ENCODE data around the gene ZBTB5. TPM values are rescaled to one million over a fixed set of nuclear protein-coding genes. Genes with fewer than 3 reads are reported as not detected.

The ZBTB5 gene
- total RNA-seq, 1 experiment from 2014 or later: 30.6 TPM

- Histone ChIP-seq H3K9me3 (ENCODE audit: control insufficient read depth, insufficient read depth, low read depth, low read length) (no peaks in the 10 kb centered on the region), H3K36me3 (ENCODE audit: control insufficient read depth, insufficient read depth, low read length) (no peaks in the 10 kb centered on the region; the same call in 1 of the 2 replicates), H3K27me3 (ENCODE audit: control insufficient read depth, insufficient read depth, low read length) (no peaks in the 10 kb centered on the region), H3K4me1 (ENCODE audit: control insufficient read depth, insufficient read depth, low read length) (peaks cover 35% of the 10 kb centered on the region), H3K4me3 (ENCODE audit: low read depth in 2 of 2, low read length in 2 of 2) (no peak overlapping the region), H3K27ac (ENCODE audit: low read length) (no peak overlapping the region)
- ChIA-PET POLR2A (no interaction called here), CTCF (no interaction called here)
- no peak for ATAC-seq
- in situ Hi-C loops (cut with HindIII; ENCODE audit: low pct_unique_long_range_greater_than_20kb, low sequenced_read_pairs): no loop called here
- no TSS peak for BruUV-seq (replicated peaks)
- TF ChIP-seq REST (IDR thresholded peaks at IDR 0.05; ENCODE audit: insufficient read depth in 1 of 2, low read depth in 2 of 2, low read length in 1 of 2): no peak
- TF ChIP-seq SIN3A (IDR thresholded peaks at IDR 0.05; ENCODE audit: borderline replicate concordance, insufficient read depth, low read depth, low read length): no peak
- TF ChIP-seq POLR2AphosphoS5 (IDR thresholded peaks at IDR 0.05; ENCODE audit: low read depth, low read length): no peak
- no peak for TF ChIP-seq TCF7L2 (IDR thresholded peaks at IDR 0.05; ENCODE audit: low read depth, low read length)
- TF ChIP-seq CTCF (IDR thresholded peaks at IDR 0.05): no peak
- intact Hi-C loops (cut with micrococcal nuclease; ENCODE audit: unreplicated experiment): no loop called here
- no peak for DNase-seq (ENCODE audit: low read depth, low spot score)
These were observed 46.0 kb downstream of the ZBTB5 start for GRCh38 chr9:37419204-37419603.

- no peak for DNase-seq (ENCODE audit: low read depth, low spot score)
- TF ChIP-seq REST (IDR thresholded peaks at IDR 0.05; ENCODE audit: insufficient read depth in 1 of 2, low read depth in 2 of 2, low read length in 1 of 2): no peak
- TF ChIP-seq SIN3A (IDR thresholded peaks at IDR 0.05; ENCODE audit: borderline replicate concordance, insufficient read depth, low read depth, low read length): no peak
- no peak for TF ChIP-seq TCF7L2 (IDR thresholded peaks at IDR 0.05; ENCODE audit: low read depth, low read length)
- TF ChIP-seq CTCF (IDR thresholded peaks at IDR 0.05): no peak
- TF ChIP-seq POLR2AphosphoS5 (IDR thresholded peaks at IDR 0.05; ENCODE audit: low read depth, low read length): no peak
- in situ Hi-C loops (cut with HindIII; ENCODE audit: low pct_unique_long_range_greater_than_20kb, low sequenced_read_pairs) (no loop called here), intact Hi-C loops (cut with micrococcal nuclease; ENCODE audit: unreplicated experiment) (no loop called here)
- H3K27me3 ChIP-seq (ENCODE audit: control insufficient read depth, insufficient read depth, low read length): no peaks in the 10 kb centered on the region
- no peaks in the 10 kb centered on the region for H3K9me3 ChIP-seq (ENCODE audit: control insufficient read depth, insufficient read depth, low read depth, low read length)
- BruUV-seq (replicated peaks): no TSS peak
- peaks cover 36% of the 10 kb centered on the region for H3K4me1 ChIP-seq (ENCODE audit: control insufficient read depth, insufficient read depth, low read length)
- ATAC-seq: no peak
- no peak overlapping the region for H3K4me3 ChIP-seq (ENCODE audit: low read depth in 2 of 2, low read length in 2 of 2)
- H3K36me3 ChIP-seq (ENCODE audit: control insufficient read depth, insufficient read depth, low read length): no peaks in the 10 kb centered on the region; the same call in 1 of the 2 replicates
- peak overlapping the region; percentile 8; the same call in 1 of the 2 replicates for H3K27ac ChIP-seq (ENCODE audit: low read length)
- ChIA-PET CTCF (interaction anchor here (0.6 kb wide), 1 partner anchor 28 kb away, joined by 3 read pairs; no protein-coding TSS in a partner anchor), POLR2A (no interaction called here)
These were observed 47.2 kb downstream of the ZBTB5 start for GRCh38 chr9:37417857-37418618.
